Smooth muscle cell (in vitro differentiated cells): ENCODE measurements around the gene EPS8L1. TPM values are rescaled to one million over a fixed set of nuclear protein-coding genes. Genes with fewer than 3 reads are reported as not detected.

ENCODE experiments used
- DNase-seq: peaks from one replicate; lab custom pipeline; 2025; ENCODE audit not compliant: unreplicated experiment; lab: John Stamatoyannopoulos, UW
- H2AFZ ChIP-seq: fragments of 200-600 bp; sonication (generic); 2 replicates; pipeline ENCODE4 v1.6.0; 2016; ENCODE audit warnings: antibody characterized with exemption, low read depth, mild to moderate bottlenecking
- H3F3A ChIP-seq: fragments of 200-600 bp; sonication (generic); 2 replicates; pipeline ENCODE4 v1.6.0; 2017; ENCODE audit warnings: antibody characterized with exemption, low read depth
- H3K27ac ChIP-seq: fragments of 200-600 bp; sonication (generic); 2 replicates; pipeline ENCODE4 v1.5.1; 2016; ENCODE audit warnings: low read depth, mild to moderate bottlenecking
- H3K27me3 ChIP-seq: fragments of 200-600 bp; sonication (generic); 2 replicates; pipeline ENCODE4 v1.6.1; 2016; ENCODE audit warnings: low read depth, mild to moderate bottlenecking
- H3K36me3 ChIP-seq: fragments of 200-600 bp; sonication (generic); 2 replicates; pipeline ENCODE4 v1.5.1; 2016; ENCODE audit warnings: low read depth
- H3K4me1 ChIP-seq: fragments of 200-600 bp; sonication (generic); 2 replicates; pipeline ENCODE4 v1.5.1; 2016; ENCODE audit warnings: low read depth
- H3K4me2 ChIP-seq: fragments of 200-600 bp; sonication (generic); 2 replicates; pipeline ENCODE4 v1.6.0; 2016; ENCODE audit warnings: mild to moderate bottlenecking
- H3K4me3 ChIP-seq: fragments of 200-600 bp; sonication (generic); 2 replicates; pipeline ENCODE4 v1.5.1; 2016; ENCODE audit warnings: mild to moderate bottlenecking
- H3K79me2 ChIP-seq: fragments of 200-600 bp; sonication (generic); 2 replicates; pipeline ENCODE4 v1.6.0; 2016; ENCODE audit warnings: low read depth, mild to moderate bottlenecking
- H3K9ac ChIP-seq: fragments of 200-600 bp; sonication (generic); 2 replicates; pipeline ENCODE4 v1.6.0; 2016; ENCODE audit warnings: low read depth
- H3K9me3 ChIP-seq: fragments of 200-600 bp; sonication (generic); replicated peaks from 2 replicates; pipeline ENCODE4 v1.5.1; 2016; ENCODE audit warnings: low read depth
- H4K20me1 ChIP-seq: fragments of 200-600 bp; sonication (generic); 2 replicates; pipeline ENCODE4 v1.6.0; 2016; ENCODE audit warnings: low read depth
- CTCF ChIP-seq: fragments of 200-600 bp; sonication (generic); IDR thresholded peaks from 2 replicates; pipeline ENCODE4 v1.5.1; 2017; ENCODE audit warnings: borderline replicate concordance, mild to moderate bottlenecking, antibody characterized with exemption; ENCODE audit not compliant: insufficient read depth, poor library complexity, severe bottlenecking
- WGBS: methylation state at CpG from one replicate; pipeline ENCODE4 v1.1.7; 2016; ENCODE audit warnings: low lambda C conversion rate; 5-methylcytosine and 5-hydroxymethylcytosine counted together
- polyA plus RNA-seq: library from polyadenylated mRNA; unstranded; fragments of >200 nt; fragmentation: Nextera tagmentation; extraction: Ambion mirVana; gene quantifications from 2 replicates; pipeline ENCODE4 v1.2.1, GENCODE V29; 2016
- total RNA-seq: library from RNA; depleted of rRNA; stranded (reverse); fragments of >200 nt; gene quantifications from 2 replicates; pipeline ENCODE4 v1.2.3, GENCODE V29; 2014

EPS8L1 gene
- total and polyA plus RNA-seq, 2 experiments from 2014 or later = 16.8 to 32.9 TPM

DNA sequence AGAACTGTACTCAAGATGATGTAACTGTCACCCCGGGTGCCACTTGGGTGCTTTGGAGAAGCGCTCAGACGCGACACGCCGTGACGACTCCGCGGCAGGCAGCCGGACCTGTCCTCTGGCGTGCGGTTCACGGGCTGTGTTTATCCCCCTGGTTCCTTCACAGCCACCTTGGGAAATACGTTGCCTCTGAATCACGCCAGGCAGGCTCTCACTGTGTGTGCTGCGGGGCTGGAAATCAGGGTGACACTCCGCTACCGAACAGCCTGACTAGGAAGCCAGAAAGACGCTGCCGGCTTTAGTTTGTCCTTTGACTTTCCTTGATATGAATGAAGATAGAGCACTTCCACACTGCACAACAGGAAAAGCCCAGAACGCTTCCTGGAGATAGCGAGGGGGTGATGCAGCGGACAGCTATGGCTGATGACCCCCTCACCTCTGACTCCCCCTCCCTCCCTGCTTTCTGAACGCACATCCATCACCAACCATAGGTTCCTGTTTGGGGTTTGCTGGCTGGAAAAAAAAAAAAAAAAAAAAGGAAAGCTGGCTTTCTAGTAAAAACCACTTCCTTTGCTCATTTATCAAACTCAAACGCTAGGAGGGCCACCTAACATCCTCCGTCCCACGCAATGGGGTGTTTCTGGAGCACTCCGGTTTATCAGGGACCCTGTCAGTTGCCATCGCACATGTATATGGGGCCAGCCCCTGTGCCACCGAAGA is 33.9 kb upstream of the EPS8L1 start:
- no peaks in the 10 kb centered on the region for H3K27me3 ChIP-seq
- H3K36me3 ChIP-seq = no peaks in the 10 kb centered on the region
- no peak overlapping the region for H3K9ac ChIP-seq
- H3K4me3 ChIP-seq = no peak overlapping the region
- TF ChIP-seq CTCF = no peak
- DNase-seq = no peak
- no peak overlapping the region for H2AFZ ChIP-seq
- no peaks in the 10 kb centered on the region for H3K4me1 ChIP-seq
- WGBS = 94% methylated on average over 30 of the region's 30 CpGs
- peaks cover 10% of the 10 kb centered on the region for H4K20me1 ChIP-seq
- H3F3A ChIP-seq = no peaks in the 10 kb centered on the region
- H3K4me2 ChIP-seq = no peak overlapping the region
- H3K79me2 ChIP-seq = no peaks in the 10 kb centered on the region
- no peak overlapping the region for H3K27ac ChIP-seq
- H3K9me3 ChIP-seq = no peaks in the 10 kb centered on the region

GRCh38 chr19:55042344-55042678 is 33.4 kb upstream of the EPS8L1 start:
- TF ChIP-seq CTCF = no peak
- DNase-seq = no peak
- H3K4me2 ChIP-seq = no peak overlapping the region
- H4K20me1 ChIP-seq = peaks cover 10% of the 10 kb centered on the region
- no peak overlapping the region for H2AFZ ChIP-seq
- WGBS = 95% methylated on average over 9 of the region's 9 CpGs
- H3K27me3 ChIP-seq = no peaks in the 10 kb centered on the region
- H3K9me3 ChIP-seq = no peaks in the 10 kb centered on the region
- no peak overlapping the region for H3K4me3 ChIP-seq
- H3K4me1 ChIP-seq = no peaks in the 10 kb centered on the region
- no peak overlapping the region for H3K27ac ChIP-seq
- no peaks in the 10 kb centered on the region for H3F3A ChIP-seq
- no peaks in the 10 kb centered on the region for H3K36me3 ChIP-seq
- H3K79me2 ChIP-seq = no peaks in the 10 kb centered on the region
- H3K9ac ChIP-seq = no peak overlapping the region

DNA sequence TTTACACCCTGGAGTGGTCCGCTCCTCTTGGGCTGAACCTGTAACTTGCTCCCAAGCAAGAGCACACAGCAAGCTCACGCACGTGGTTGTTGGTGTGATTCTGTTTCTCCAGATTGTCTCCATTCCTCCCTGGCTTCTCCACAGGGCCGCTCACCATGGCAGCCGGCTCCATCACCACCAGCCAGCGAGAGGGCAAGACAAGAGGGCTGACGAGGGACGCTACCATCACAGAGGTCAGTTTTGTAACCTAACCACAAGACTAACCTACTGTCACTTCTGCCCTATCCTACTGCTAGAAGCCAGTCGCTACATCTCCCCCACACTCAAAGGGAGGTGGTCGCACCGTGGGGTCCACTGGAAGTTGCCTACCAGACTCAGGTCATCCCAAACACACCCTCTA is 33.0 kb upstream of the EPS8L1 start:
- Histone ChIP-seq H3K9ac (no peak overlapping the region), H3K27me3 (no peaks in the 10 kb centered on the region), H3K4me1 (no peaks in the 10 kb centered on the region), H3K4me3 (no peak overlapping the region), H3F3A (no peaks in the 10 kb centered on the region), H3K79me2 (no peaks in the 10 kb centered on the region), H2AFZ (no peak overlapping the region), H3K9me3 (no peaks in the 10 kb centered on the region), H4K20me1 (peaks cover 10% of the 10 kb centered on the region), H3K36me3 (no peaks in the 10 kb centered on the region), H3K27ac (no peak overlapping the region), H3K4me2 (no peak overlapping the region)
- TF ChIP-seq CTCF = no peak
- WGBS = 72% methylated on average over 11 of the region's 11 CpGs
- DNase-seq = no peak

DNA sequence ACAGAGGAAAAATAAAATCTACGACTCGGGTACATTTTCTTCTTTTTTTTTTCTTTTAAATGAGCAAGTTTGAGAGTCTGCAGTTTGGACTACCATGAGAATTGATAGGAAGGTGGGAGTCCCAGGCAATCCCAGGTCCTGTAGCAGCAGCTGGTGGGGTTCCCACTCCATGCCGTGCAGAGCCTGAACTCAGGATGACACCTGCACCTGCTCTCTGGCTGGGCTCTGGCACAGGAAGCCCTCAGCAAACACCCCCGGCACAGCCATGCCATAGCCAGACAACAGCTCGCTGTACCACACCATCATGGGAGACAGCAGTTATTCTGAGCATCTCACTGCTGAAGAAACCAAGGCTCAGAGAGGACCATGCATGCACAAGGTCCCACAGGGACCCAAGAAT is 31.4 kb upstream of the EPS8L1 start:
- Histone ChIP-seq H3K79me2 (no peaks in the 10 kb centered on the region), H3K27ac (no peak overlapping the region), H2AFZ (no peak overlapping the region), H3K4me3 (no peak overlapping the region), H3K36me3 (no peaks in the 10 kb centered on the region), H3K9ac (no peak overlapping the region), H3K27me3 (no peaks in the 10 kb centered on the region), H3K9me3 (no peaks in the 10 kb centered on the region), H3K4me1 (no peaks in the 10 kb centered on the region), H3F3A (no peaks in the 10 kb centered on the region), H3K4me2 (no peak overlapping the region), H4K20me1 (peaks cover 3% of the 10 kb centered on the region)
- no peak for TF ChIP-seq CTCF
- 97% methylated on average over 5 of the region's 5 CpGs for WGBS
- DNase-seq = no peak
